Activated T-cell treated with anti-CD3 and anti-CD28 coated beads for 48 hours (primary cell): ENCODE measurements around the gene MCM10.
"Not testable (repeated sequence)": the region's sequence is repeated elsewhere in the genome, so short reads cannot be mapped to it uniquely, and the experiment has no call there.

Experiments
- DNase-seq: peaks from one replicate; pipeline ENCODE4 v3.0.0-alpha.2; 2020; ENCODE audit warnings: low read depth

MCM10 gene

DNA sequence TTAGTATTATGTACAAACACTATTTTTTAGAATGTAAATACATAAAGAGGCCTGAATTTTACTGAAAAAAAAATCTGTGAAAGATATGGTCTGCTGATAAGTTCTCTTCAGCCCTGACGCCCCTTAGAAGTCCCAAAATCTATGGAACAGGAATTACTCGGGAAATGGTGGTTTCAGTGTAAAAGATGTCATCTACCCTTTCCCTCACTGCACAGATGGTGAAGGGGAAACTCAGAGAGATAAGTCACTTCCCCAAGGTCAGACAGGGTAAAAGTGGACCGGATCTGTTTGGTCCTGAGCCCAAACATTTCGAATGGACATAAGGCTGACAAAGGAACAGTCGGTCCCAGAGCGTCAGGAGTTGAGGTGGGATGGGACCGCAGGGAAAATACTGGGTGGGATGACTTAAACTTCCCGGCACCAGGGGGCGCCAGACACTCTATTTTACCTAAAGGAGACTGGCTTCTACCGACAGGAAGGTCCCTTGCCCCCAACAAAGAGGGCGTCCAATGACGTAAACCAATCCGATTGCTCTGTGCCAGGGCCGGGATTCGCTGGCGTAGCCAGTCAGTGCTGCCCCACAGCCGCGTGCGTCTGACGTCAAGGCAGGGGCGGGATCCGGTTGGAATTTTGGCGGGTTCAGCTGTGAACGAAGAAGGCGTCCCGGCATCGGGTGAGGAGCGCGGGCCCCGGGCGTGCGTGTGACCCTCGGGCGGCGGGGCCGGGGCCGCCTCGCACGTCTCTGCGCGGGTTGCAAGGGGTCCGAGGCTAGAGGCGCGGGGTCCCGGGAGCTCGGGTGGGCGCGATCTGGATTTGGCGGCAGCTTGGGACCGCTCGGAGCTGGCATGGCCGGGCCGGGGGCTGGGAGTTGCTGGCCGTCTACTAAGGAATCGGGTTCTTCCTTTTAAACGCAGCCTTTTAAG lies at the start of gene MCM10:
Gene MCM10 (plus strand): TSS at position 625 of the 923 bp plus-strand sequence. CDS start 2,645 bp downstream, outside the sequence.
- DNase-seq = peak; percentile 96

- DNase-seq = no peak
Observed at GRCh38 chr10:13113544-13113943, 47.8 kb upstream of the MCM10 start.

DNA sequence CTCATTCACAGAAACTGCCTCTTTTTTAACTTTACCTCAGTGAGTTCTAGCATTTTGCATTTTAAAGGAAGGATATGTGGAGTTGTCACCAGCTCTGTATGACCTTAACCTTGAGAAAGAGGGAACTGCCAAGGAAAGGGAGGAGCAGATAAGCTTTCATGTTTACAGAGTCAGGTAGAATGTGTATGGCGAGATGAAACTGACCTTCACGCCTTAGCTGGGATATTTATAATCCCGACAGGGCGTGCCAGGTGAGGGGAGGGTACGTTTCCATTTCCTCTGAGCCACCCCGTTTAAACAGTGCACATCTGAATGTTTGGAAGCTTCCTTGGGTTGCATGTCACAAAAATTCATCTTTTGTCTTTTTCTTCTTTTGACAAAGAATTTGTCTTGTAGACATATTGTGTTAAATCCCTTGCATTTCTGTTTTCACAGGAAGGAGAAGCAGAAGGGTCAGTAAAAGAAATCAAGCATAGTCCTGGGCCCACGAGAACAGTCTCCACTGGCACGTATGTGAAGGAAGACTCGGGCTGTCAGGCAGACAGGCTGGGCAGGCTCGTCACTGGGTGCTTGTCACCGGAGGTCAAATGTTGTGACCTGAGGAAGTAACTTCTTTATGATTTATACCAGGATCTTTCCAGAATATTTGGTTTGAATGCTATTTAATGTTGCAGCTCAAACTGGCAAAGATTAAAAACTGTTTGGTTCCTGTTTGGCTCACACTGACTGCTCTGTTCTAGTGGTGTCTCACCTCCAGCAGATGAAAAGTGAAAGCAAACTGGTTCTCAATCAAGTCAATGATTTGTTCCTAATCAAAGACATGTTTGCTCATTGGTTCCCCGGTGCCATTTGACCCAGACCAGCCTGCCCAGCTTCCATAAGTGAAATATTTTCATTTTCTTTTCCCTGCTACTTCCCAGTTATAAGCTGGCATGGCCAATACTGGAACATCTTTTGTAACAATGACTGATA lies 45.2 kb upstream of the MCM10 start:
- DNase-seq = no peak

GRCh38 chr10:13117841-13118783 lies 43.2 kb upstream of the MCM10 start:
- DNase-seq = no peak

DNA sequence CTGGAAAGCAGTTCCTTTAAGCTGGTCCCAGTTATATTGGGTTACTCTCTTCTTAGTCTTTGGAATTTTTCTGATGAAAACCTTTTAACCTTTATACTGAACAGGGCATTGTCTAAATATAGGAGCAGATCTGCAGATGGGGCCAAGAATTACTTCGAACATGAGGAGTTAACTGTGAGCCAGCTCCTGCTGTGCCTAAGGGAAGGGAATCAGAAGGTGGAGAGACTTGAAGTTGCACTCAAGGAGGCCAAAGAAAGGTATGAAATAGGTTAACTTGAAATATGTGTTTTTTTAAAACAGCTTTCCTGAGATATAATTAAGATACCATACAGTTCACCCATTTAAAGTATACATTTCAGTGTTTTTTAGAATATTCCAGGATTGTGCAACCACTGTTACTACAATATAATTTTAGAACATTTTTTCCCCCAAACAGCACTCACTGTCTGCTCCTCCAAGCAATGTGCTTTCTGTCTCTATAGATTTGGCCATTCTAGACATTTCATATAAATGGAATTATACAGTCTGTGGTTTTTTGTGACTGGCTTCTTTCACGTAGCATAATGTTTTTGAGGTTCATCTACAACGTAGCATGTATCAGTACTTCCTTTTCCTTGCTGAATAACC lies 42.5 kb upstream of the MCM10 start:
- no peak for DNase-seq

GRCh38 chr10:13120786-13121499 lies 40.4 kb upstream of the MCM10 start:
- DNase-seq = no peak

DNA sequence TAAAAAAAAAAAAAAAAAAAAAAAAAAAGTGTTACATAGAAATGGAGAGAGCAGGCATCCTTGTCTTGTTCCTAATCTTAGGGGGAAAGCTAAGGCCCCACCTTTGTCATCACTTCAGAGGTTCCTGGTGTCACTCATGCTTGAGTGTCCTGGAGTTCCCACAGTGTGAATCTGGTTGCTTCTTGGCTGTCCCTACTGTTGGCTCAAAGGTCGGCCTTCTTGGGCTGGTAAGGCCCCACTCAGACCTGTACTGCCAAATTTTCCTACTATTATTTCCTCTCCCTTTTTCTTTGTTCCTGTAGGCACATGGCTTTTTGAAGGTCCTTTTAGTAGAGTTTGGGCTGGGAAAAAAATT lies 39.9 kb upstream of the MCM10 start:
- no peak for DNase-seq

DNA sequence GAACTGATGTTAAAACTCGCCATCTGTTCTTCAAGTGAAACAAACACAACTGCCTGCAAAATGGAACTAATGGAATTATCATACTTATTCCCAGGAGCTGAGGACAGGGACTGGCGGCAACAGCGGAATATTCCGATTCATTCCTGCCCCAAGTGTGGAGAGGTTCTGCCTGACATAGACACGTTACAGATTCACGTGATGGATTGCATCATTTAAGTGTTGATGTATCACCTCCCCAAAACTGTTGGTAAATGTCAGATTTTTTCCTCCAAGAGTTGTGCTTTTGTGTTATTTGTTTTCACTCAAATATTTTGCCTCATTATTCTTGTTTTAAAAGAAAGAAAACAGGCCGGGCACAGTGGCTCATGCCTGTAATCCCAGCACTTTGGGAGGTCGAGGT lies 24.7 kb upstream of the MCM10 start:
- no peak for DNase-seq

DNA sequence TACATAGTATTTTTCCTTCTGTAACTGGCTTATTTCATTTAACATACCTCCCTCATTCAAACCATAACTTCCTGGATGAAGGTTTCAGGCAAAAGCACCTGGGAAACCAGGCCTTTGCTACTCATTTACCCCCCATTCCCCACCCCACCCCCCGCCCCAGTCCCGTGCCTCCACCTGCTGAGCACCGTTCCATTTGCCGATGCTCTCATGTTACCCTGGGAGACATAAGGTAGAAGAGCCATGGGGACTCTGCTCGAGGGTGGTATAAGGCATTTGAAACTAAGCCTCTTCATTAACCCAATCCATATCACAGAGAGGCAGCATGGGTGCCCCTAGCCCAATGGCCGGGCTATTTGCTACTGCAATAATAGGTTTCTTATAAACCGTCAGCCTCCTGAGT lies 22.2 kb upstream of the MCM10 start:
- no peak for DNase-seq

- no peak for DNase-seq
Observed at GRCh38 chr10:13139676-13140075, 21.7 kb upstream of the MCM10 start.

GRCh38 chr10:13140627-13141190 lies 20.6 kb upstream of the MCM10 start:
- no peak for DNase-seq

DNA sequence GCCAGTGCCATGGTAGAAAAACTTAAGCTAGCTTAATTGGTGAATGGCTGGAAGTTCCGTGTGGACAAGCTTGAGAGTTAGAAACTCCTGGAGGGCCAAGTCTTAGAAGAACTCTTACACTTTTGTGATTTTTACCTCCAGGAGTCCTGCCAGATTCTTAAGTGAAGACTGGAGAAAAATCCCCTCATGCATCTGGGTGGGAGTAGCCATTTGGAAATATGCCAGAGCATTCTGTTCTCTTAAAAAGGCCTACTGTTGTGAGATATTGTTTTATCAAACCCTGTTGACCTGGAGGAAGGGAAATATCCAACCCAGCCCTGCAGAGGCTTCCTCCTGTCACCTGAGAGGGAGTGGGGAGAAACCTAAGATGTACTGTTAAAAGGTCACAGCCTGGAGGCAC lies 17.6 kb upstream of the MCM10 start:
- DNase-seq = no peak

- no peak for DNase-seq
Observed at GRCh38 chr10:13144814-13145213, 16.5 kb upstream of the MCM10 start.

DNA sequence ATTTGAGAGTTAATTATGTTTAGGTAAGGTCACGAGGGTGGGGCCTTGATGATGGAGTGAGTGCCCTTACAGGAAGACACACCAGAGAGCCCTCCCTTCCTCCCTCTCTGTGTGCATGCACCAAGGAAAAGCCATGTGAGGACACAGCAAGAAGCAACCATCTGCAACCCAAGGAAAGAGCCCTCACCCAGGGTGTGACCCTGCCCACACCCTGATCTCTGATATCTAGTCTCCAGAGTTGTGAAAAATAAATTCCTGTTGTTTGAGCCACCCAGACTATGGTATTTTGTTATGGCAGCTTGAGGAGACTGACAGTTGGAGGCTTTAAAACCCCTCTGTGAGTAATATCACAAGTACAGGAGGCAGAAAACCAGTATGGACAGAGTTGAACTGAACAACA lies 15.0 kb upstream of the MCM10 start:
- no peak for DNase-seq

DNA sequence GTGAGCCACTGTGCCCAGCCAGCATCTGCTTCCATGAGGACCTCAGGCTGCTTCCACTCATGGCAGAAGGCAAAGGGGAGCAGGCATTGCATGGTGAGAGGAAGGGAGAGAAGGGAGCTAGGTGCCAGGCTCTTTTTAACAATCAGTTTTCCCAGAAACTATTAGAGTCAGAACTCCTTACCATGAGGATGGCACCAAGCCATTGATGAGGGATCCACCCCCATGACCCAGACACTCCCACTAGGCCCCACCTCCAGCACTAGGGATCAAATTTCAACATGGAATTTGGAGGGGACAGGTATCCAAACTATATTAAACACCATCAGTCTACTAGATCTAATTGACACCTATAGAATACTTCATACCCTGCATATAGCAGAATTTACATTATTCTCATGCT lies 14.2 kb upstream of the MCM10 start:
- no peak for DNase-seq

GRCh38 chr10:13152296-13152695 lies 9.1 kb upstream of the MCM10 start:
- DNase-seq = no peak

GRCh38 chr10:13155860-13156259 lies 5.5 kb upstream of the MCM10 start:
- not testable (repeated sequence) for DNase-seq

GRCh38 chr10:13158401-13158800 lies 3.0 kb upstream of the MCM10 start:
- DNase-seq = no peak

- DNase-seq = no peak
Observed at GRCh38 chr10:13161857-13162271, 506 bp downstream of the MCM10 start.

DNA sequence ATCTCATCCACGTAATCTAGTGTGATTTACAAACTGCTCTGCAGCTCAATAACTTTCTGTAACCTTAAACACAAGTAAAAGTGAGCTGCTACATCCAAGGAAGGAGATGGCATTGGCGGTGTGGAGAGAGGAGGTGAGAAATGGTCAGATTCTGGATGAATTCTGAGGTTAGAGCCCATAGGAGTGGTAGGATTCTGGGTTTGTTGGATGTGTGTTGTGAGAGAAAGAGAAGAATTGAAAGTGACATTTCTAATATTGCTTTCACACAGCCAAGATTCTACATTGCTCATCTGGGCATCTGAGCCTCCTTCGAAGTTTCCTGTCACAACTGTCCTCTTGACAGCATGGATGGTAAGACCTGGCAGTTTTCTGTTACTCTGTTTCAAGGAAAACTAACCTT lies 2.5 kb downstream of the MCM10 start:
- no peak for DNase-seq
